Endodermal cell (in vitro differentiated cells): ENCODE measurements around the gene LENEP. TPM values are rescaled to one million over a fixed set of nuclear protein-coding genes. Genes with fewer than 3 reads are reported as not detected.
A peak's percentile ranks its signal among the peaks of the same experiment; 100 is the strongest.

Source experiments
- DNase-seq: peaks from one replicate; pipeline ENCODE4 v3.0.0-alpha.2; 2017
- H3K27ac ChIP-seq: 2 replicates; pipeline ENCODE4 v1.5.1; 2013; ENCODE audit warnings: mild to moderate bottlenecking, low read depth, low read length, moderate library complexity
- H3K27me3 ChIP-seq: 2 replicates; pipeline ENCODE4 v1.6.1; 2013; ENCODE audit warnings: mild to moderate bottlenecking, low read length, moderate library complexity; ENCODE audit not compliant: insufficient read depth, control insufficient read depth, poor library complexity, severe bottlenecking
- H3K36me3 ChIP-seq: 2 replicates; pipeline ENCODE4 v1.7.0; 2013; ENCODE audit warnings: mild to moderate bottlenecking, low read length, moderate library complexity; ENCODE audit not compliant: control insufficient read depth, insufficient read depth
- H3K4me1 ChIP-seq: one replicate; pipeline ENCODE4 v1.7.0; 2013; ENCODE audit warnings: low read length; ENCODE audit not compliant: control insufficient read depth, insufficient read depth
- H3K4me3 ChIP-seq: 2 replicates; pipeline ENCODE4 v1.5.1; 2013; ENCODE audit warnings: mild to moderate bottlenecking, low read length, moderate library complexity
- H3K9ac ChIP-seq: 2 replicates; pipeline ENCODE4 v1.6.1; 2013; ENCODE audit warnings: mild to moderate bottlenecking, low read length, moderate library complexity; ENCODE audit not compliant: poor library complexity, severe bottlenecking; ENCODE audit errors: extremely low read depth
- H3K9me3 ChIP-seq: 2 replicates; pipeline ENCODE4 v1.6.1; 2013; ENCODE audit warnings: mild to moderate bottlenecking, low read length, moderate library complexity; ENCODE audit not compliant: control insufficient read depth
- H3K27ac Mint-ChIP-seq: 2 replicates; pipeline ENCODE4 v1.8.0; 2020; ENCODE audit warnings: mixed read lengths
- H3K27me3 Mint-ChIP-seq: 2 replicates; pipeline ENCODE4 v1.8.0; 2021; ENCODE audit warnings: mild to moderate bottlenecking, mixed read lengths; ENCODE audit not compliant: insufficient read depth
- H3K36me3 Mint-ChIP-seq: 2 replicates; pipeline ENCODE4 v1.8.0; 2020; ENCODE audit warnings: low read depth, mixed read lengths
- H3K4me1 Mint-ChIP-seq: 2 replicates; pipeline ENCODE4 v1.8.0; 2020; ENCODE audit warnings: mixed read lengths
- H3K4me3 Mint-ChIP-seq: 2 replicates; pipeline ENCODE4 v1.8.0; 2020; ENCODE audit warnings: mild to moderate bottlenecking, moderate library complexity, mixed read lengths
- H3K9me3 Mint-ChIP-seq: 2 replicates; pipeline ENCODE4 v1.8.0; 2020; ENCODE audit warnings: mild to moderate bottlenecking, mixed read lengths
- CTCF ChIP-seq: fragments of 200-600 bp; sonication (generic); conservative IDR thresholded peaks from 2 replicates; pipeline ENCODE4 v1.5.0; 2021; ENCODE audit warnings: antibody characterized with exemption, mild to moderate bottlenecking
- WGBS, 2 experiments: methylation state at CpG; one replicate each; pipeline versions ENCODE4 v1.1.5 to v1.1.7; 2013; ENCODE audit warnings: missing lambda C conversion rate in 2 of 2, mixed read lengths in 1 of 2; ENCODE audit not compliant: insufficient coverage in 1 of 2, insufficient read length in 1 of 2; 5-methylcytosine and 5-hydroxymethylcytosine counted together
- total RNA-seq, 2 donors: library from RNA; stranded (reverse); fragmentation: NEBNext Ultra II Directional in 1 of 2; extraction: Animal tissue kit (Norgen Biotek cat#: 25700) in 1 of 2; gene quantifications; 2 replicates in 1 of 2; 3 replicates in 1 of 2; pipeline ENCODE4 v1.2.1, GENCODE V29; 2021

The LENEP gene
- total RNA-seq, 2 donors from 2014 or later, result 2.0 TPM; not detected in 1

GRCh38 chr1:154998818-154999570, 5.6 kb downstream of the LENEP start:
- no peaks in the 10 kb centered on the region for H3K9me3 Mint-ChIP-seq
- peak overlapping the region; percentile 93 for H3K4me3 Mint-ChIP-seq
- Histone ChIP-seq H3K9me3 (no peaks in the 10 kb centered on the region), H3K27me3 (no peaks in the 10 kb centered on the region), H3K4me1 (no peaks in the 10 kb centered on the region), H3K27ac (no peak overlapping the region), H3K4me3 (no peak overlapping the region), H3K9ac (no peak overlapping the region), H3K36me3 (no peaks in the 10 kb centered on the region)
- 25 to 53% methylated on average over 16 to 40 of the region's 40 CpGs for WGBS, 2 experiments
- H3K27ac Mint-ChIP-seq, result peak overlapping the region; percentile 70
- peak; percentile 94 for DNase-seq
- TF ChIP-seq CTCF, result peak; percentile 94
- peaks cover 10% of the 10 kb centered on the region for H3K4me1 Mint-ChIP-seq
- no peaks in the 10 kb centered on the region for H3K36me3 Mint-ChIP-seq
- H3K27me3 Mint-ChIP-seq, result peaks cover 6% of the 10 kb centered on the region

GRCh38 chr1:154999571-155000410, 6.4 kb downstream of the LENEP start:
- peak; percentile 86 for DNase-seq
- peak overlapping the region; percentile 11 for H3K9ac ChIP-seq
- H3K4me3 Mint-ChIP-seq, result peak overlapping the region; percentile 93
- H3K27ac ChIP-seq, result peak overlapping the region; percentile 83
- H3K9me3 ChIP-seq, result no peaks in the 10 kb centered on the region
- peak overlapping the region; percentile 94 for H3K27ac Mint-ChIP-seq
- H3K4me3 ChIP-seq, result peak overlapping the region; percentile 86
- H3K36me3 ChIP-seq, result no peaks in the 10 kb centered on the region
- TF ChIP-seq CTCF, result no peak
- 1 to 4% methylated on average over 23 to 50 of the region's 50 CpGs for WGBS, 2 experiments
- peaks cover 16% of the 10 kb centered on the region for H3K4me1 Mint-ChIP-seq
- H3K36me3 Mint-ChIP-seq, result no peaks in the 10 kb centered on the region
- no peaks in the 10 kb centered on the region for H3K9me3 Mint-ChIP-seq
- H3K4me1 ChIP-seq, result peaks cover 7% of the 10 kb centered on the region
- peaks cover 6% of the 10 kb centered on the region for H3K27me3 Mint-ChIP-seq
- H3K27me3 ChIP-seq, result no peaks in the 10 kb centered on the region

- peaks cover 6% of the 10 kb centered on the region for H3K27me3 Mint-ChIP-seq
- H3K4me3 ChIP-seq, result peak overlapping the region; percentile 86
- H3K9me3 Mint-ChIP-seq, result no peaks in the 10 kb centered on the region
- H3K9ac ChIP-seq, result peak overlapping the region; percentile 11
- WGBS, 2 experiments, result 0 to 3% methylated on average over 1 to 8 of the region's 13 CpGs
- DNase-seq, result no peak
- no peak for TF ChIP-seq CTCF
- H3K4me1 ChIP-seq, result peaks cover 9% of the 10 kb centered on the region
- H3K4me1 Mint-ChIP-seq, result peaks cover 14% of the 10 kb centered on the region
- H3K36me3 Mint-ChIP-seq, result no peaks in the 10 kb centered on the region
- H3K36me3 ChIP-seq, result no peaks in the 10 kb centered on the region
- H3K4me3 Mint-ChIP-seq, result peak overlapping the region; percentile 93
- H3K27me3 ChIP-seq, result no peaks in the 10 kb centered on the region
- H3K27ac Mint-ChIP-seq, result peak overlapping the region; percentile 94
- peak overlapping the region; percentile 83 for H3K27ac ChIP-seq
- no peaks in the 10 kb centered on the region for H3K9me3 ChIP-seq
Observed at GRCh38 chr1:155000411-155000725, 7.0 kb downstream of the LENEP start.
